ENCODE measurements around the gene CACNB1.

CACNB1 gene

DNA sequence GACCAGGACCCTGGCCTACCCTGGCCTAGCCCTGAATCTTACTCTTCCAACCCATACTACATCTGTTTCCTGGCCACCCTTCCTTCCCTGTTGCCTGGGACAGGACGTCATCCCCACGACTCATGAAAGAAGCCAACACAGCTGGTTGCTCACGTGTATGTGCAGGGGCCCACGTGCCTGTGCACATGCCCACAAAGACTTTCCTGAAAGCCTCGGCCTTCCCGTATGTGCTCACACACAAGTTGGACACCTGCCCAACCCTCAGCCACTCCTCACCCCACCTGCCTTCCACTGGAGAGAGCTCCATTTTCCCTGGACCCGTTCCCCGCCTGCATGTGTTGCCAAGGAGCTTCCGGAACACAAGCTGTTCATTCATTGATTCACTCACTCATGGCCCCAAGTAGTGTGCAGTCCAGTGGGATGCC, 53.0 kb downstream of the CACNB1 start (continued):
- TF ChIP-seq, protein P1, sequence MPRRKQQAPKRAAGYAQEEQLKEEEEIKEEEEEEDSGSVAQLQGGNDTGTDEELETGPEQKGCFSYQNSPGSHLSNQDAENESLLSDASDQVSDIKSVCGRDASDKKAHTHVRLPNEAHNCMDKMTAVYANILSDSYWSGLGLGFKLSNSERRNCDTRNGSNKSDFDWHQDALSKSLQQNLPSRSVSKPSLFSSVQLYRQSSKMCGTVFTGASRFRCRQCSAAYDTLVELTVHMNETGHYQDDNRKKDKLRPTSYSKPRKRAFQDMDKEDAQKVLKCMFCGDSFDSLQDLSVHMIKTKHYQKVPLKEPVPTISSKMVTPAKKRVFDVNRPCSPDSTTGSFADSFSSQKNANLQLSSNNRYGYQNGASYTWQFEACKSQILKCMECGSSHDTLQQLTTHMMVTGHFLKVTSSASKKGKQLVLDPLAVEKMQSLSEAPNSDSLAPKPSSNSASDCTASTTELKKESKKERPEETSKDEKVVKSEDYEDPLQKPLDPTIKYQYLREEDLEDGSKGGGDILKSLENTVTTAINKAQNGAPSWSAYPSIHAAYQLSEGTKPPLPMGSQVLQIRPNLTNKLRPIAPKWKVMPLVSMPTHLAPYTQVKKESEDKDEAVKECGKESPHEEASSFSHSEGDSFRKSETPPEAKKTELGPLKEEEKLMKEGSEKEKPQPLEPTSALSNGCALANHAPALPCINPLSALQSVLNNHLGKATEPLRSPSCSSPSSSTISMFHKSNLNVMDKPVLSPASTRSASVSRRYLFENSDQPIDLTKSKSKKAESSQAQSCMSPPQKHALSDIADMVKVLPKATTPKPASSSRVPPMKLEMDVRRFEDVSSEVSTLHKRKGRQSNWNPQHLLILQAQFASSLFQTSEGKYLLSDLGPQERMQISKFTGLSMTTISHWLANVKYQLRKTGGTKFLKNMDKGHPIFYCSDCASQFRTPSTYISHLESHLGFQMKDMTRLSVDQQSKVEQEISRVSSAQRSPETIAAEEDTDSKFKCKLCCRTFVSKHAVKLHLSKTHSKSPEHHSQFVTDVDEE (CRISPR knock-in tag; IDR thresholded peaks at IDR 0.05) = no peak
- TF ChIP-seq CSDC2 (CRISPR knock-in tag; IDR thresholded peaks at IDR 0.05) (no peak), TCF4 (CRISPR knock-in tag; IDR thresholded peaks at IDR 0.05; ENCODE audit: borderline replicate concordance) (no peak), SNAI2 (CRISPR knock-in tag; IDR thresholded peaks at IDR 0.05) (no peak), GLIS3 (CRISPR knock-in tag; IDR thresholded peaks at IDR 0.05) (no peak), ZNF565 (CRISPR knock-in tag; conservative IDR thresholded peaks at IDR 0.05; ENCODE audit: low read depth) (no peak), OSR1 (CRISPR knock-in tag; IDR thresholded peaks at IDR 0.05) (no peak), TOX (CRISPR knock-in tag; IDR thresholded peaks at IDR 0.05; ENCODE audit: borderline replicate concordance) (no peak), ZNF8 (CRISPR knock-in tag; IDR thresholded peaks at IDR 0.05) (no peak), PPARA (CRISPR knock-in tag; IDR thresholded peaks at IDR 0.05; ENCODE audit: borderline replicate concordance) (no peak)
- TF ChIP-seq, protein P2, sequence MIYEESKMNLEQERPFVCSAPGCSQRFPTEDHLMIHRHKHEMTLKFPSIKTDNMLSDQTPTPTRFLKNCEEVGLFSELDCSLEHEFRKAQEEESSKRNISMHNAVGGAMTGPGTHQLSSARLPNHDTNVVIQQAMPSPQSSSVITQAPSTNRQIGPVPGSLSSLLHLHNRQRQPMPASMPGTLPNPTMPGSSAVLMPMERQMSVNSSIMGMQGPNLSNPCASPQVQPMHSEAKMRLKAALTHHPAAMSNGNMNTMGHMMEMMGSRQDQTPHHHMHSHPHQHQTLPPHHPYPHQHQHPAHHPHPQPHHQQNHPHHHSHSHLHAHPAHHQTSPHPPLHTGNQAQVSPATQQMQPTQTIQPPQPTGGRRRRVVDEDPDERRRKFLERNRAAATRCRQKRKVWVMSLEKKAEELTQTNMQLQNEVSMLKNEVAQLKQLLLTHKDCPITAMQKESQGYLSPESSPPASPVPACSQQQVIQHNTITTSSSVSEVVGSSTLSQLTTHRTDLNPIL (CRISPR knock-in tag; IDR thresholded peaks at IDR 0.05; ENCODE audit: low read depth) = no peak

- ATAC-seq = no peak
- TF ChIP-seq ARNTL (CRISPR knock-in tag; IDR thresholded peaks at IDR 0.05; ENCODE audit: borderline replicate concordance, low read depth) = no peak
- no peak for TF ChIP-seq ZFP30 (CRISPR knock-in tag; IDR thresholded peaks at IDR 0.05)
- no peak for TF ChIP-seq POU6F1 (CRISPR knock-in tag; IDR thresholded peaks at IDR 0.05; ENCODE audit: borderline replicate concordance, low read depth)
- no peak for TF ChIP-seq SNAI2 (CRISPR knock-in tag; IDR thresholded peaks at IDR 0.05)
- no peak for TF ChIP-seq PPARA (CRISPR knock-in tag; IDR thresholded peaks at IDR 0.05; ENCODE audit: borderline replicate concordance)
- TF ChIP-seq GLIS3 (CRISPR knock-in tag; IDR thresholded peaks at IDR 0.05) = no peak
- no peak for TF ChIP-seq ZC3H10 (CRISPR knock-in tag; IDR thresholded peaks at IDR 0.05)
- TF ChIP-seq ZNF565 (CRISPR knock-in tag; conservative IDR thresholded peaks at IDR 0.05; ENCODE audit: low read depth) = no peak
Observed at GRCh38 chr17:39143552-39144093, 53.8 kb downstream of the CACNB1 start.

GRCh38 chr17:39141915-39142664, 55.4 kb downstream of the CACNB1 start:
- TF ChIP-seq ZC3H10 (CRISPR knock-in tag; IDR thresholded peaks at IDR 0.05) = no peak
- TF ChIP-seq GLIS3 (CRISPR knock-in tag; IDR thresholded peaks at IDR 0.05) = no peak
- TF ChIP-seq OSR1 (CRISPR knock-in tag; IDR thresholded peaks at IDR 0.05) = no peak
- TF ChIP-seq CSDC2 (CRISPR knock-in tag; IDR thresholded peaks at IDR 0.05) = no peak
- TF ChIP-seq RARB (CRISPR knock-in tag; IDR thresholded peaks at IDR 0.05) = no peak
- TF ChIP-seq TCF4 (CRISPR knock-in tag; IDR thresholded peaks at IDR 0.05; ENCODE audit: borderline replicate concordance) = no peak
- no peak for TF ChIP-seq ZNF8 (CRISPR knock-in tag; IDR thresholded peaks at IDR 0.05)
- TF ChIP-seq, protein P2 (CRISPR knock-in tag; IDR thresholded peaks at IDR 0.05; ENCODE audit: low read depth) = no peak
- no peak for TF ChIP-seq ZFP30 (CRISPR knock-in tag; IDR thresholded peaks at IDR 0.05)
- TF ChIP-seq PPARA (CRISPR knock-in tag; IDR thresholded peaks at IDR 0.05; ENCODE audit: borderline replicate concordance) = no peak
- no peak for TF ChIP-seq ARNTL (CRISPR knock-in tag; IDR thresholded peaks at IDR 0.05; ENCODE audit: borderline replicate concordance, low read depth)

GRCh38 chr17:39141294-39141693, 56.2 kb downstream of the CACNB1 start:
- no peak for ATAC-seq
- TF ChIP-seq TCF4 (CRISPR knock-in tag; IDR thresholded peaks at IDR 0.05; ENCODE audit: borderline replicate concordance) (no peak), BACH2 (CRISPR knock-in tag; IDR thresholded peaks at IDR 0.05; ENCODE audit: borderline replicate concordance) (no peak), SNAI2 (CRISPR knock-in tag; IDR thresholded peaks at IDR 0.05) (no peak), ZC3H10 (CRISPR knock-in tag; IDR thresholded peaks at IDR 0.05) (no peak), PATZ1 (CRISPR knock-in tag; IDR thresholded peaks at IDR 0.05; ENCODE audit: borderline replicate concordance) (no peak), TOX (CRISPR knock-in tag; IDR thresholded peaks at IDR 0.05; ENCODE audit: borderline replicate concordance) (no peak), ARNTL (CRISPR knock-in tag; IDR thresholded peaks at IDR 0.05; ENCODE audit: borderline replicate concordance, low read depth) (no peak), ZNF8 (CRISPR knock-in tag; IDR thresholded peaks at IDR 0.05) (peak; percentile 96)

More at GRCh38 chr17:39141915-39142664, 55.4 kb downstream of the CACNB1 start:
- no peak for ATAC-seq

All from SK-N-SH treated with all-trans-retinoic acid at 6 μM for 48 hours (cell line).